Measurements from ENCODE around the gene NT5C2.
"Not testable (repeated sequence)": the region's sequence is repeated elsewhere in the genome, so short reads cannot be mapped to it uniquely, and the experiment has no call there.

Gene NT5C2

DNA sequence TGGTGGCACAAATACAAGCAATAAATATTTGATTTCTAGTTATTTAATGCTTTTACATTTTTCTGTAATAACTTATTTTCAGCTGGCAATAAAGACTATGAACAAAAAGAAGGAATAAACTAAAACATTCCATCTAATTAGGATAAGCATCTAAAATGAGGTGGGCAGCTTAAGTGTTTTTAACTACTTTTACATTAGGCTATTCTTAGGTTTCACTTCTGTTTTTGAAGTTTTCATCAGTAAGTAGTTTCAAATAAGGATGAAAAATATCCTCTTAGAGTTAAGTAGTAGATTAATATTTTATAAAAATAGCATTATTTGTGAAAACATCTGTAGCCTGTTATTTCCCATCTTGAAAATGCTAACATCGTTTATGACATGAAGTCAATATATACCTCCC is 15.9 kb downstream of the NT5C2 start:
- H3K4me3 ChIP-seq (ENCODE audit: low read depth, low read length), result no peak overlapping the region
- in situ Hi-C loops (cut with HindIII; ENCODE audit: low sequenced_read_pairs), result no loop called here
- DNase-seq (ENCODE audit: low read depth), result no peak
- TF ChIP-seq, protein P1, sequence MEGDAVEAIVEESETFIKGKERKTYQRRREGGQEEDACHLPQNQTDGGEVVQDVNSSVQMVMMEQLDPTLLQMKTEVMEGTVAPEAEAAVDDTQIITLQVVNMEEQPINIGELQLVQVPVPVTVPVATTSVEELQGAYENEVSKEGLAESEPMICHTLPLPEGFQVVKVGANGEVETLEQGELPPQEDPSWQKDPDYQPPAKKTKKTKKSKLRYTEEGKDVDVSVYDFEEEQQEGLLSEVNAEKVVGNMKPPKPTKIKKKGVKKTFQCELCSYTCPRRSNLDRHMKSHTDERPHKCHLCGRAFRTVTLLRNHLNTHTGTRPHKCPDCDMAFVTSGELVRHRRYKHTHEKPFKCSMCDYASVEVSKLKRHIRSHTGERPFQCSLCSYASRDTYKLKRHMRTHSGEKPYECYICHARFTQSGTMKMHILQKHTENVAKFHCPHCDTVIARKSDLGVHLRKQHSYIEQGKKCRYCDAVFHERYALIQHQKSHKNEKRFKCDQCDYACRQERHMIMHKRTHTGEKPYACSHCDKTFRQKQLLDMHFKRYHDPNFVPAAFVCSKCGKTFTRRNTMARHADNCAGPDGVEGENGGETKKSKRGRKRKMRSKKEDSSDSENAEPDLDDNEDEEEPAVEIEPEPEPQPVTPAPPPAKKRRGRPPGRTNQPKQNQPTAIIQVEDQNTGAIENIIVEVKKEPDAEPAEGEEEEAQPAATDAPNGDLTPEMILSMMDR (IDR thresholded peaks at IDR 0.05; ENCODE audit: low read depth, low read length, missing control alignments), result no peak

DNA sequence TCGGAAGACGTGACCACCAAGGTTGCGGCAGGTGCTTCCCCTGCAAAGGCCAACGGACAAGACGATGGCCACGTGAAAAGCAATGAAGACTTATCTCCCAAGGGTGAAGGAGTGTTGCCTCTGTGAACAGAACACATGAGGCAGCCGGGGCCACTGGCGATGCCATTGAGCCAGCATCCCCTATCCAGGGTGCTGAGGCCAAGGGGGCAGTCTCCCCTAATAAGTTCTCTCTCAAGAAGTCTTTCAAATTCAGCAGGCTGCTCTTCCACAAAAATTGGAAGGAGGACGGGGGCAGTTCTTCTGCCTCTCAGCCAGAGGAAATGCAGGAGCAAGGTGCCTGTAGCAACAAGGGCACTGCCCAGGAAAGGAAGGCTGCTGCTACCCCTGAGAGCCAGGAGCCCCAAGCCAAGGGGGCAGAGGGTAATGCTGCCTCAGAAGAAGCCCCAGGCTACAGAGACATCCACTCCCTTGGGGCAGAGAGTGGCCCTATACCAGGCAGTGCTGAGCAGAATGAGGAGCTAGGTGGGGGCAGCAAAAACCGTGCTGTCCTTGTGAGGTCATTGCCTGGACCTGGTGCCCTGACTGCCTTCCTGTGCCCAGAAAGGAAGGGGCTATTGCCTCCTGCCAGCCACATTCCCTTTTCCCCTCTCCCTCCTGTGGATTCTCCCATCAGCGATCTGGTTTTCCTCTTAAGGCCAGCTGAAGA is 17.3 kb downstream of the NT5C2 start:
- DNase-seq (ENCODE audit: low read depth), result no peak
- H3K4me3 ChIP-seq (ENCODE audit: low read depth, low read length), result no peak overlapping the region
- TF ChIP-seq, protein P1 (IDR thresholded peaks at IDR 0.05; ENCODE audit: low read depth, low read length, missing control alignments), result no peak
- in situ Hi-C loops (cut with HindIII; ENCODE audit: low sequenced_read_pairs), result no loop called here

DNA sequence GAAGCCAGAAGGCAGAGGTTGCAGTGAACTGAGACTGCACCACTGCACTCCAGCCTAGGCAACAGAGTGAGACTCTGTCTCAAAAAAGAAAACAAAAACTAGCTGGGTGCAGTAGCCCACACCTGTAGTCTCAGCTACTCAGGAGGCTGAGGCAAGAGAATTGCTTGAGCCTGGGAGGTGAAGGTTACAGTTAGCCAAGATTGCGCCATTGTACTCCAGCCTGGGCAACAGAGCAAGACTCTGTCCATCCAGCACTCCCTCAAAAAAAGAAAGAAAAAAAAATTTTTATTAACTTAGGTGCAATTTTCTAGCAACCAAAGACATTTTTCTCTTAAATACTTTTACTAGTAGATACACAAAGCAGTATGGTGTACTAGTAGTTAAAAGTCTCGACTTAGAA is 18.7 kb downstream of the NT5C2 start:
- H3K4me3 ChIP-seq (ENCODE audit: low read depth, low read length); DNase-seq (ENCODE audit: low read depth); in situ Hi-C loops (cut with HindIII; ENCODE audit: low sequenced_read_pairs): not testable (repeated sequence)

DNA sequence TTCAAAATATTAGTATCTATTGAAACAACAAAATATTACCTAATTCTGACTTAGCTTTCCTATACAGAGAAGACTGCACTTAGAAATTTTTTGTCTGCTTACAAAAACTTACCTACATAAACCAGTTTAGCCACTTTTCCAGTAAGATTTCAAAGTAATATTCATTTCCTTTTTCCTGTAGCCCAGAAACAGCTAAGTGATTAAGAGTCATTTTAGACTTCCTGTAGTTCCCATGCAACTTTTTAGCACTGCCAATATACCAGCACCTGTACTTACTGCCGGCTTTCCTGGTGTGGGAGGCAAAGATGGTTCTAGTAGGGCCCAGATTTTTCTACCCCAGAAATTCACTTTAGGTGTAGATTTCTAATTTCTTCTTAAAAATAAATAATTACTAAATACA is 21.8 kb downstream of the NT5C2 start:
- TF ChIP-seq, protein P1 (IDR thresholded peaks at IDR 0.05; ENCODE audit: low read depth, low read length, missing control alignments), result no peak
- no peak for DNase-seq (ENCODE audit: low read depth)
- in situ Hi-C loops (cut with HindIII; ENCODE audit: low sequenced_read_pairs), result no loop called here
- no peak overlapping the region for H3K4me3 ChIP-seq (ENCODE audit: low read depth, low read length)

DNA sequence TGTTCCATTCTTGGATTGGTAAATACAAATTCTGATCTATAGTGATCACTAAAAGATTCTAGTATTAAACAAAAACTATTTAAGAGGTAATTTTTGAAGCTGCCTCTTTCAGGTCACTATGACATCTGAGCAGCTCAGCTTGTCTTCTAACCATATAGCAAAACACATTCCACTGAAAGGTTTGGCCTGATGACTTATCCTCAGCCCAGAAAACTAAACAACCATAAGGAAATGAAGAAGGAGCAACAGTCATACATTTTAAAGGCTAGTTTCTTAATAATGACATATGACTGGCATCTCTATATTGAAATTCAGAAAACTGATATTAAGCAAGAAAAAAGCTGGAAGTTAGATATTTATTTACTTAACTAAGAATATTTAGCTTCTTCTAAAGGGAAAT is 24.6 kb downstream of the NT5C2 start:
- in situ Hi-C loops (cut with HindIII; ENCODE audit: low sequenced_read_pairs), result no loop called here

DNA sequence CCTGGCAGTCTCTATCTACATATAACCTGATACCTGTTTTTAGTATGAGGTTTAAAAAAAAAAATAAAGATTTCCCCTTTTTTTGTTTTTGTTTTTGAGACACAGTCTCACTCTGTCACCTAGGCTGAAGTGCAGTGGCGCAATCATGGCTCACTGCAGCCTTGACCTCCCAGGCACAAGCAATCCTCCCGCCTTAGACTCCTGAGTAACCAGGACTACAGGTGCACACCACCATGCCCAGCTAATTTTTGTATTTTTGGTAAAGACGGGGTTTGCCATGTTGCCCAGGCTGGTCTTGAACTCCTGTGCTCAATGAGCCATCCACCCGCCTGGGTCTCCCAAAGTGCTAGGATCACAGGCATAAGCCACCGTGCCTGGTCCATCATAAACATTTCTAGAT is 25.5 kb downstream of the NT5C2 start:
- DNase-seq (ENCODE audit: low read depth); in situ Hi-C loops (cut with HindIII; ENCODE audit: low sequenced_read_pairs); H3K4me3 ChIP-seq (ENCODE audit: low read depth, low read length): not testable (repeated sequence)

More for the DNA sequence above, 24.6 kb downstream of the NT5C2 start:
- TF ChIP-seq, protein P1 (IDR thresholded peaks at IDR 0.05; ENCODE audit: low read depth, low read length, missing control alignments), result no peak
- DNase-seq (ENCODE audit: low read depth), result no peak
- H3K4me3 ChIP-seq (ENCODE audit: low read depth, low read length), result no peak overlapping the region

DNA sequence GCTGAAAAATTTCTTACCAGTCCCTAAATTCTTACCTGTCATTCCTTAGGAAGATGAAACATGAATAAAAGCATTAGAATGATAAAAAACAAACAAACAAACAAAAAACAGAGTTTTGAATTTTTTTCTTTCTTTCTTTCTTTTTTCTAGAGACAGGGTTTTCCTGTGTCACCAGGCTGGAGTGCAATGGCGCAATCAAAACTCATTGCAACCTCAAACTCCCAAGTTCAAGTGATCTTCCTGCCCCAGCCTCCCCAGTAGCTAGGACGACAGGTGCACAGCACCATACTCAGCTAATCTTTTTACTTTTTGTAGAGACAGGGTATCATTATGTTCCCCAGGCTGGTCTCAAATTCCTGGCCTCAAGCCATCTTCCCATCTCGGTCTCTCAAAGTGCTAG is 26.5 kb downstream of the NT5C2 start:
- no peak overlapping the region for H3K4me3 ChIP-seq (ENCODE audit: low read depth, low read length)
- TF ChIP-seq, protein P1 (IDR thresholded peaks at IDR 0.05; ENCODE audit: low read depth, low read length, missing control alignments), result no peak
- DNase-seq (ENCODE audit: low read depth), result no peak
- in situ Hi-C loops (cut with HindIII; ENCODE audit: low sequenced_read_pairs), result no loop called here

DNA sequence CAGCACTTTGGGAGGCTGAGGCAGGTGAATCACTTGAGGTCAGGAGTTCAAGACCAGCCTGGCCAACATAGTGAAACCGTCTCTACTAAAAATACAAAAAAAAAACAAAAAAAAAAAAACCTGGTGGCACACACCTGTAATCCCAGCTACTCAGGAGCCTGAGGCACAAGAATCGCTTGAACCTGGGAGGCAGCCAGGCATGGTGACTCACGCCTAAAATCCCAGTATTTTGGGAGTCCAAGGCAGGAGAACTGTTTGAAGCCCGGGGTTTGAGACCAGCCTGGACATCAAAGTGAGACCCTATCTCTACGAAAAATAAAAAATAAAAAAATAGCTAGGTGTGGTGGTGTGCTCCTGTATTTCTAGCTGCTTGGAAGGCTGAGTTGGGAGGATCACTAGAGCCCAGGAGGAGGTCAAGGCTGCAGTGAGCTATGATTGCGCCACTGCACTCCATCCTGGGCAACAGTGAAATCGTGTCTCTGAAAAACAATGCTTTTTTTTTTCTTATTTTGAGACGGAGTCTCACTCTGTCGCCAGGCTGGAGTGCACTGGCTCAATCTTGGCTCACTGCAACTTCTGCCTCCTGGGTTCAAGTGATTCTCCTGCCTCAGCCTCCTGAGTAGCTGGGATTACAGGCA is 29.2 kb downstream of the NT5C2 start:
- in situ Hi-C loops (cut with HindIII; ENCODE audit: low sequenced_read_pairs); H3K4me3 ChIP-seq (ENCODE audit: low read depth, low read length); DNase-seq (ENCODE audit: low read depth): not testable (repeated sequence)
